DND-41 (cell line): ENCODE results near the gene NOP16.

Source experiments
- EZH2 ChIP-seq: IDR thresholded peaks from 3 replicates; pipeline ENCODE4 v1.6.1; 2012; ENCODE audit warnings: borderline replicate concordance, low read depth, mild to moderate bottlenecking, moderate library complexity, low read length, inconsistent platforms; ENCODE audit not compliant: severe bottlenecking
- TF ChIP-seq, protein P1 (sequence below): IDR thresholded peaks from 2 replicates; pipeline ENCODE4 v1.5.1; 2012; ENCODE audit warnings: borderline replicate concordance, low read length, moderate library complexity, mild to moderate bottlenecking; ENCODE audit not compliant: poor library complexity, severe bottlenecking; ENCODE audit errors: extremely low read depth

DNA sequence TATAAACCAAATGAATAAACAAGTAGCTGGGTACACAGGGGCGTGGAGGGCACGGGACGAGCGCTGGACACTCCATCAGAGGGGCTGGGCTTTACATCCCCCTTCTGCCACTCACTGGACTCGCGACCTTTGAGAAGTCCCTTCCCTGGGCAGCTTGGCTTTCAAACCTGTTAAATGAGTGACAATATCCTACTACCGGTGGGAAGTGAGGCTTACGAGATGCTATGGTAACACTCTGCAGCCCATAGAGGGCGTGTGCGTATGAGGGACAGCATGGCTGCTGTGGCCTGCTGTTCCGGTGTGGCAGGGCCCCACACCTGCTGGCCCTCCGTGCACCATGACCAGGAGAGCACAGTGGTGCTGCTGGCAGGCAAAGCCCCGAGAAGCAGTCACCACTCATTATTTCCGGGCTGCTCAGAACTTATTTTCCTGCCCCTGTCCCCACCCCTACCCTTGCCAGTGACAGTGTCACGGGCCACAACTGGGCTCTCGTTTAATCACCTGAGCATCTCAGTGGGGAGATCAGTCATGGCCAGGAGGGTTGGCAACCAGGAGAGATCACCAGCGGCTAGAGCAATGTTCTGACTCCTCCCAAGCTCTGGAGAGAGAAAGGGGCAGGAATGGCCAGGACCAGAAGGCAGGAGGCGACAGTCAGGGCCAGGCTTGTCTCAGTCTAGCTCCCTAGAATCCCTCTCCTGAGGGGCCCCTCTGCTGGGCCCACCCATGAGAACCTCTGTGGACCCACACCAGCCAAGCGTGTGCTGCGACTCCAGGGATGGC, 17.4 kb upstream of the NOP16 start:
- TF ChIP-seq, protein P1, sequence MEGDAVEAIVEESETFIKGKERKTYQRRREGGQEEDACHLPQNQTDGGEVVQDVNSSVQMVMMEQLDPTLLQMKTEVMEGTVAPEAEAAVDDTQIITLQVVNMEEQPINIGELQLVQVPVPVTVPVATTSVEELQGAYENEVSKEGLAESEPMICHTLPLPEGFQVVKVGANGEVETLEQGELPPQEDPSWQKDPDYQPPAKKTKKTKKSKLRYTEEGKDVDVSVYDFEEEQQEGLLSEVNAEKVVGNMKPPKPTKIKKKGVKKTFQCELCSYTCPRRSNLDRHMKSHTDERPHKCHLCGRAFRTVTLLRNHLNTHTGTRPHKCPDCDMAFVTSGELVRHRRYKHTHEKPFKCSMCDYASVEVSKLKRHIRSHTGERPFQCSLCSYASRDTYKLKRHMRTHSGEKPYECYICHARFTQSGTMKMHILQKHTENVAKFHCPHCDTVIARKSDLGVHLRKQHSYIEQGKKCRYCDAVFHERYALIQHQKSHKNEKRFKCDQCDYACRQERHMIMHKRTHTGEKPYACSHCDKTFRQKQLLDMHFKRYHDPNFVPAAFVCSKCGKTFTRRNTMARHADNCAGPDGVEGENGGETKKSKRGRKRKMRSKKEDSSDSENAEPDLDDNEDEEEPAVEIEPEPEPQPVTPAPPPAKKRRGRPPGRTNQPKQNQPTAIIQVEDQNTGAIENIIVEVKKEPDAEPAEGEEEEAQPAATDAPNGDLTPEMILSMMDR, result peak; percentile 14
- no peak for TF ChIP-seq EZH2
